SU-DHL-6 (cell line): Measurements from ENCODE around the gene SLC16A11.

Source experiments
- EZH2phosphoT487 ChIP-seq: fragments of 200-600 bp; sonication (generic), shearing (Covaris generic); conservative IDR thresholded peaks from 2 replicates; pipeline ENCODE4 v1.6.1; 2018; ENCODE audit warnings: mild to moderate bottlenecking, antibody characterized with exemption, low read length, moderate library complexity, mixed read lengths
- TF ChIP-seq, protein P1 (sequence below): fragments of 200-600 bp; sonication (generic); IDR thresholded peaks from one replicate; pipeline ENCODE4 v1.5.1; 2017; ENCODE audit warnings: antibody characterized with exemption, mild to moderate bottlenecking, low read length, moderate library complexity; ENCODE audit not compliant: insufficient read depth, poor library complexity, severe bottlenecking

DNA sequence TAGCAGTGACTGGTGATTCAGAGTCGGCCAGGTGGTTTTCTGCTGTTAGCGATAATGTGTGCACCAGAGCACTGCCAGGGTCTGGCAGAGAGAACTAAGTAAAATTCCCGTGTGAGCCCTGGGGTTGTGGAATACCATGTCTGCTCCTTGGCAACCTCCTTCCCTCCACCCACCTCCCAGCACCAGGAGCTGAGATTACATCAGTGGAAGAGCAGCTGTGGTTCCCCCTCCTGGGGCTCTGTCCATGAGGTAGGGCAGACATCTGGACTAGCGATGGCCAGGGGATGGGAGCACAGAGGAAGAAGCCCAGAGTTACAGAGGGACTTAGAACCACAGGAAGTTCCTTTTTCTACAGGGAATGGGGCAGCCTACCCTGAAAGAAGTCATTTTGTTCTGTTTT lies 20.4 kb upstream of the SLC16A11 start:
- TF ChIP-seq, protein P1, sequence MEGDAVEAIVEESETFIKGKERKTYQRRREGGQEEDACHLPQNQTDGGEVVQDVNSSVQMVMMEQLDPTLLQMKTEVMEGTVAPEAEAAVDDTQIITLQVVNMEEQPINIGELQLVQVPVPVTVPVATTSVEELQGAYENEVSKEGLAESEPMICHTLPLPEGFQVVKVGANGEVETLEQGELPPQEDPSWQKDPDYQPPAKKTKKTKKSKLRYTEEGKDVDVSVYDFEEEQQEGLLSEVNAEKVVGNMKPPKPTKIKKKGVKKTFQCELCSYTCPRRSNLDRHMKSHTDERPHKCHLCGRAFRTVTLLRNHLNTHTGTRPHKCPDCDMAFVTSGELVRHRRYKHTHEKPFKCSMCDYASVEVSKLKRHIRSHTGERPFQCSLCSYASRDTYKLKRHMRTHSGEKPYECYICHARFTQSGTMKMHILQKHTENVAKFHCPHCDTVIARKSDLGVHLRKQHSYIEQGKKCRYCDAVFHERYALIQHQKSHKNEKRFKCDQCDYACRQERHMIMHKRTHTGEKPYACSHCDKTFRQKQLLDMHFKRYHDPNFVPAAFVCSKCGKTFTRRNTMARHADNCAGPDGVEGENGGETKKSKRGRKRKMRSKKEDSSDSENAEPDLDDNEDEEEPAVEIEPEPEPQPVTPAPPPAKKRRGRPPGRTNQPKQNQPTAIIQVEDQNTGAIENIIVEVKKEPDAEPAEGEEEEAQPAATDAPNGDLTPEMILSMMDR: no peak
- no peak for TF ChIP-seq EZH2phosphoT487
